HG03159 (cell line): Measurements from ENCODE around the gene DERL3.

Source experiments
- ATAC-seq: cut with Tn5 transposase; IDR thresholded peaks from one replicate; pipeline ENCODE4 v1.9.1; 2021; ENCODE audit warnings: mild to moderate bottlenecking, moderate library complexity; ENCODE audit not compliant: unreplicated experiment

Gene DERL3

GRCh38 chr22:23833017-23833751 lies 5.6 kb downstream of the DERL3 start:
- ATAC-seq, result no peak

- no peak for ATAC-seq
Measured at GRCh38 chr22:23832226-23833016, 6.4 kb downstream of the DERL3 start.

GRCh38 chr22:23831781-23832180 lies 7.0 kb downstream of the DERL3 start:
- ATAC-seq, result no peak

GRCh38 chr22:23831261-23831660 lies 7.5 kb downstream of the DERL3 start:
- no peak for ATAC-seq

- ATAC-seq, result no peak
Measured at GRCh38 chr22:23829845-23830372, 8.9 kb downstream of the DERL3 start.

GRCh38 chr22:23828800-23829680 lies 9.8 kb downstream of the DERL3 start:
- no peak for ATAC-seq

- ATAC-seq, result no peak
Measured at GRCh38 chr22:23827351-23827995, 11.3 kb downstream of the DERL3 start.

GRCh38 chr22:23826510-23827350 lies 12.1 kb downstream of the DERL3 start:
- no peak for ATAC-seq

- ATAC-seq, result no peak
Measured at GRCh38 chr22:23825246-23825905, 13.4 kb downstream of the DERL3 start.

- ATAC-seq, result no peak
Measured at GRCh38 chr22:23824476-23825245, 14.1 kb downstream of the DERL3 start.

GRCh38 chr22:23823331-23823791 lies 15.4 kb downstream of the DERL3 start:
- ATAC-seq, result no peak

- ATAC-seq, result no peak
Measured at GRCh38 chr22:23822101-23822671, 16.6 kb downstream of the DERL3 start.

GRCh38 chr22:23820748-23821211 lies 18.0 kb downstream of the DERL3 start:
- no peak for ATAC-seq

- no peak for ATAC-seq
Measured at GRCh38 chr22:23818541-23818940, 20.3 kb downstream of the DERL3 start.

GRCh38 chr22:23817146-23817545 lies 21.7 kb downstream of the DERL3 start:
- no peak for ATAC-seq

- ATAC-seq, result no peak
Measured at GRCh38 chr22:23816156-23816976, 22.4 kb downstream of the DERL3 start.
